ENCODE data around the gene ARHGAP31.
"Not testable (repeated sequence)": the region's sequence is repeated elsewhere in the genome, so short reads cannot be mapped to it uniquely, and the experiment has no call there.

Gene ARHGAP31

DNA sequence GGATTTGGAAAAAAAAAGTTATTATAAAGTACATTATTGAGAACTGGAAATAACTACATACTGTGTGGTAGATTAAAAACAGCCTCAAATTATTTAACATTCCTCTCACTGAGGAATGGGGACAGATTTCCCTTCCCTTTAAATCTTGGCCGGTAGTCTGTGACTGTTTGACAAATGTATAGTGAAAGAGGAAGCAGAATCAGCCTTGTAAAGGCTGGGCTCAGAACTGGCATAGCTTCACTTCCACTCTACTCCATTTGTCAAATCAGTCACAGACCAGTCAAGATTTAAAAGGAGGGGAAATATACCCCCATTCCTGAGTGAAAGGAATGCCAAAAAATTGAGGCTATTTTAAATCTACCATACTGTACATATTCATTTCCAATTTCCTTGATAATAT lies 35.3 kb upstream of the ARHGAP31 start:
- DNase-seq (ENCODE audit: low read depth): no peak
- TF ChIP-seq CTCF (conservative IDR thresholded peaks at IDR 0.05; ENCODE audit: control insufficient read depth, insufficient read depth, low read depth, low read length): no peak
- H3K4me3 ChIP-seq (ENCODE audit: control insufficient read depth, low read depth, low read length): no peak overlapping the region

DNA sequence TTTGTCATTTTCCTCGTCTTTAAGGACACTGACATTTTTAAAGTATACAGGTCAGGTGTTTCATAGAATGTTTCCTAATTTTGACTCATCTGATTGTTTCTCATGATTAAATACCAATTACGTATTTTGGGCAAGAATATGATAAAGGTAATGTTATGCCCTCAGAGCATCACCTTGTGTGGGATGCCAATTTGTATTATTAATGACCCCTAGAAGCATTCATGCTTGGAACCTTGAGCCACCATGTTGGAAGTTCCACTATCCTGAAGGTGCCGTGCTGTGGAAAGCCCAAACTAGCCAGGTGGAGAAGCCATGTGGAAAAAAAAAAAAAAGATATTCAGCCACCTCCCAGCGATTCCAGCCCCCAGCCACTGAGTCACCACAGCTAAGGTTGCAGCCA lies 34.4 kb upstream of the ARHGAP31 start:
- no peak overlapping the region for H3K4me3 ChIP-seq (ENCODE audit: control insufficient read depth, low read depth, low read length)
- DNase-seq (ENCODE audit: low read depth): no peak
- no peak for TF ChIP-seq CTCF (conservative IDR thresholded peaks at IDR 0.05; ENCODE audit: control insufficient read depth, insufficient read depth, low read depth, low read length)

DNA sequence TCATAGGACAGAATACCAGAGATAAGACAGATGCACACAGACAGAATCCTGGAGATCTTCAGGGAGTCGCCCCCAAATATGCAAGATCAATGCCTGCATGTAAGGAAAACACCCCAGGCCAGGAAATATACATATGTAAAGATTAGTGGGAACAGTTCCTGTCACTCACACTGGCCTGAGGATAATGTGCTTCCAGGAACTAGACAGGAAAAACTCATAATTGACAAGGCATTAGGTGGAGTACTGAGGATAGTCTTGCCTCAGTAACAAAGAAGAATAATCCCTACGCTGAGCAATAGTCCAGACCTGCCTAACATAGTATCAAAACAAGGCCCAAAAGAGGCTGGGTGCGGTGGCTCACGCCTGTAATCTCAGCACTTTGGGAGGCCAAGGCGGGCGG lies 33.1 kb upstream of the ARHGAP31 start:
- H3K4me3 ChIP-seq (ENCODE audit: control insufficient read depth, low read depth, low read length): no peak overlapping the region
- no peak for DNase-seq (ENCODE audit: low read depth)
- TF ChIP-seq CTCF (conservative IDR thresholded peaks at IDR 0.05; ENCODE audit: control insufficient read depth, insufficient read depth, low read depth, low read length): no peak

DNA sequence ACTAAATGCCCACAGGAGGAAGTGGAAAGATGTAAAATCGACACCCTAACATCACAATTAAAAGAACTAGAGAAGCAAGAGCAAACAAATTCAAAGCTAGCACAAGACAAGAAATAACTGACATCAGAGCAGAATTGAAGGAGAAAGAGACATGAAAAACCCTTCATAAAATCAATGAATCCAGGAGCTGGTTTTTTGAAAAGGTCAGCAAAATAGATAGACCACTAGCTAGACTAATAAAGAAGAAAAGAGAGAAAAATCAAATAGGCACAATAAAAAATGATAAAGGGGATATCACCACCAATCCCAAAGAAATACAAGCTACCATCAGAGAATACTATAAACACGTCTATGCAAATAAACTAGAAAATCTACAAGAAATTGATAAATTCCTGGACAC lies 24.0 kb upstream of the ARHGAP31 start:
- H3K4me3 ChIP-seq (ENCODE audit: control insufficient read depth, low read depth, low read length); DNase-seq (ENCODE audit: low read depth): not testable (repeated sequence)

- no peak for TF ChIP-seq CTCF (conservative IDR thresholded peaks at IDR 0.05; ENCODE audit: control insufficient read depth, insufficient read depth, low read depth, low read length)
- H3K4me3 ChIP-seq (ENCODE audit: control insufficient read depth, low read depth, low read length): no peak overlapping the region
- DNase-seq (ENCODE audit: low read depth): no peak
Measured at GRCh38 chr3:119276680-119277079, 17.5 kb upstream of the ARHGAP31 start.

DNA sequence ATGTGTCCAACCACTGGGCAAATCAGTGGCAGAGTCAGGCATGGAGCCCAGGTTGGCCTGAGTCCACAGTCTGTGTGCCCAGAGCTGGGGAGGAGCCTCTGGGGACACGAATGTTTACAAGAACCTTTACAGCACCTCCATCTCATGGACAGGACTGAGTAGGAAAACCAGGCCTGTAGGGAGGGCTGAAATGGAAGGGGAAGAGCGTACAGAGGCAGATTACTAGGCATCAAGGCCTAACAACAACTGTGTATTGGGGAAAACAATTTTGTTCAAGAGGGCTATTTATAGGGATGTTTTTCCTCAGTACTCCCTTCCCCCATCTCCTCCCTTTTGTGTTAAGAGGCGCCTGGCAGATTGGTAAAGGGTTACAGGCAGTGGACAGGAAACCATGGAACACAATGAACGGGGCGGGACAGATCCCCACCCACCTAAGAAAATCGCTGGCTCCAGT lies 15.1 kb upstream of the ARHGAP31 start:
- no peak for TF ChIP-seq CTCF (conservative IDR thresholded peaks at IDR 0.05; ENCODE audit: control insufficient read depth, insufficient read depth, low read depth, low read length)
- no peak overlapping the region for H3K4me3 ChIP-seq (ENCODE audit: control insufficient read depth, low read depth, low read length)
- no peak for DNase-seq (ENCODE audit: low read depth)

- no peak for TF ChIP-seq CTCF (conservative IDR thresholded peaks at IDR 0.05; ENCODE audit: control insufficient read depth, insufficient read depth, low read depth, low read length)
- DNase-seq (ENCODE audit: low read depth): no peak
- no peak overlapping the region for H3K4me3 ChIP-seq (ENCODE audit: control insufficient read depth, low read depth, low read length)
Measured at GRCh38 chr3:119279584-119280243, 14.5 kb upstream of the ARHGAP31 start.
